NCI-H1048 (cell line): ENCODE results near the gene PACS1.
"Not testable (repeated sequence)": the region's sequence is repeated elsewhere in the genome, so short reads cannot be mapped to it uniquely, and the experiment has no call there.

Experiments
- DNase-seq: peaks from one replicate; lab custom pipeline; 2025; lab: John Stamatoyannopoulos, UW

The PACS1 gene

DNA sequence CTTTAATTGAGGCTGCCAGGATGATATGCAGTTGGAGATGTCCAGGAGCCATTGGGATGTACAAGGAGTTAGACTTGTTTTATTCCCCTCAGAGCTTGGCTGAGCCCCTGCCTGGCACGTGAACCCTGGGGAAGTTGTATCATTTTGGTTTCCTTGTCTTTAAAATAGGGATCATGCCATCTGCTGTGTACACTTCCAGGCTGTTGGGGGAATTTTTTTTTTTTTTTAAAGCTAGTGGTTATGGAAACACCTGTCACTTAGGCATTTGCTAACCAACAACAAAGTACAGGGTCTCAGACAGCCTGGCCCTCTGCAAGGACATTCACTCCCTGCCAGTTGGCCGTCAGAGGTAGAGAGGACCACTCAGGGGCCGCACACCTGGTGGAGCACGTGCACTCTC, 189.9 kb downstream of the PACS1 start:
- no peak for DNase-seq

DNA sequence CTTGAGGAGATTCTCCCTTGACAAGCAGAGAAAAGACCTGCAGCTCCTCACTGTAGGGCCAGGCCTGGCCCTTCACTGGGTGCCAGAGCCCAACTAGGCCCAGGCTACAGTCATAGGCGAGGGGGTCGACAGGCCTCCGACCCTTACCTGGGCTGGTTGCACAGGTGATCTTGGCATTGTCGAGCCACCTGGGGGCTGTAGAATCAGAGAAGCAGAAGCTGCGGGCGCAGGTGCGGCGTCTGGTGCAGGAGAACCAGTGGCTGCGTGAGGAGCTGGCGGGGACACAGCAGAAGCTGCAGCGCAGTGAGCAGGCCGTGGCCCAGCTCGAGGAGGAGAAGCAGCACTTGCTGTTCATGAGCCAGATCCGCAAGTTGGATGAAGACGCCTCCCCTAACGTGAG, 191.5 kb downstream of the PACS1 start:
- no peak for DNase-seq

DNA sequence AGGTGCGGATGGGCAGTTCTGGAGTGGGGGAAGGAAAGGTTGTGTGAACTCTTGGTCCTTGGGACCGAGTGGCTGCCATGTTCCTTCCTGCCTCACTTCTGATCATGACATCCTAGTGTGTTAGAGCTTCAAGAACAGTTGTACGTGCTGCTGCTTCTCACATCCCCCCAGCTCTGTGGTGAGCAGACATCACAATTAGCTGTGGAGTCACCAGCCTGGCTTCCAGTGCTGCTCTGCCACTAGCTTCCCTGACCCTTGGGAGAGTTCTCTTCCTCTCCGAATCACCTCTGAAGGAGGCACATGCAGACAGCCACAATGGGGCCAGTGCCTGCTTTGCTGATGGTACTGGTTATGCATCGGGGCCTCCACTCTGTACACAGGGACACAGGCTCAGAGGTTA, 192.1 kb downstream of the PACS1 start:
- DNase-seq = no peak

DNA sequence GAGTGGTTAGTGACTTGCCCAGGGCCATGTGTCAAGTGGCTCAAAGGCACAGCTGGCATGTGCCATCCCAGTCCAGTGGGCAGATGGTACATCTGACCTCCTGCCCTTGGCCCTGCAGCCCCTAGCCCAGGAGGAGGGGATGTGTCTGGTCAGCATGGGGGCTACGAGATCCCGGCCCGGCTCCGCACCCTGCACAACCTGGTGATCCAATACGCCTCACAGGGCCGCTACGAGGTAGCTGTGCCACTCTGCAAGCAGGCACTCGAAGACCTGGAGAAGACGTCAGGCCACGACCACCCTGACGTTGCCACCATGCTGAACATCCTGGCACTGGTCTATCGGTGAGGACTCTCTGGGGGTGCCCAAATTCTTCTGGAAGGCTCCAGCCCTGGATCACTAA, 192.6 kb downstream of the PACS1 start:
- DNase-seq = no peak

DNA sequence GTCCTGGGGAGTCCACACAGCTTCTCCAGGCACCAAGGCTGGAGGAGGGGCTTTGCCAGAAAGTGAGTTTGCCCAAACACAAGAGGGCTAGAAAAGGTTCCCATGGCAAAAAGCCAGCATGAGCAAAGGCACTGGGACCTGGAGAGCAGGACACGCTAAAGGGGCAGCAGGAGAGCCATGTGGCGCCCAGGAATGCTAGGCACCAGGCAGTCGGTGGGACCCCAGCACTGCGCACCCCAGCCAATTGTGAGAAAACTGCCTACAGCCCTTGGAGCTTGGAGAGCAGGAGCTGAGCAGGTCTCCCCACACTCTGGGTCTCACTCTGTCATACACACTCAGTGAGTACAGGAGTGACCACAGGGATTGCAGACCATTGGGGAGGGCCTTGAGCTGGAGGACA, 193.2 kb downstream of the PACS1 start:
- DNase-seq = no peak

DNA sequence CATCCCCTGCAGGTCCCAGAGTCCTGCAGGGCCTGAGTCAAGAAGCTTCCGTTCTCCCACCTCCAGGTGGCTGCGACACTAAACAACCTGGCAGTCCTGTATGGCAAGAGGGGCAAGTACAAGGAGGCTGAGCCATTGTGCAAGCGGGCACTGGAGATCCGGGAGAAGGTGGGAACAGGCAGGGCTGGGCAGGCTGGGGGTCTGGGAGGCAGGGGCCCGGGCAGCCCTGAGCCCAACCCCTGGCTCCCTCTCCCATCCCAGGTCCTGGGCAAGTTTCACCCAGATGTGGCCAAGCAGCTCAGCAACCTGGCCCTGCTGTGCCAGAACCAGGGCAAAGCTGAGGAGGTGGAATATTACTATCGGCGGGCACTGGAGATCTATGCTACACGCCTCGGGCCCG, 193.7 kb downstream of the PACS1 start:
- no peak for DNase-seq

DNA sequence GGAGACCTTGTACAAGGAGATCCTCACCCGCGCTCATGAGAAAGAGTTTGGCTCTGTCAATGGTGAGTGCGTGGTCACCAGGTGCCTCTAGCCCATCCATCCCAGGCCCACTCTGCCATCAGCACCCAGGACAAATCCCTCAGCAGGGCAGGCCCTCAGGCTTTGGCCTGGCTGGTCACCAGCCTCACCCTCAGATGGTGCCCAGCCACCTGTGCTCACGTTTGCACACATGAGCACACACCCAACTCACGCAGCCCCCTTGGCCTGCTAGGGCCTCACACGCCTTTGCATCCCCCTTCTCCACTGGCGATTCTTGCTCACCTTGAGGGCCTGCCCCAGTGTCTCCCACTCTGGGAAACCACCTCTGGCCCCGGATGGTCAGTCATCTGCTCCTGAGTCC, 194.3 kb downstream of the PACS1 start:
- DNase-seq = no peak

DNA sequence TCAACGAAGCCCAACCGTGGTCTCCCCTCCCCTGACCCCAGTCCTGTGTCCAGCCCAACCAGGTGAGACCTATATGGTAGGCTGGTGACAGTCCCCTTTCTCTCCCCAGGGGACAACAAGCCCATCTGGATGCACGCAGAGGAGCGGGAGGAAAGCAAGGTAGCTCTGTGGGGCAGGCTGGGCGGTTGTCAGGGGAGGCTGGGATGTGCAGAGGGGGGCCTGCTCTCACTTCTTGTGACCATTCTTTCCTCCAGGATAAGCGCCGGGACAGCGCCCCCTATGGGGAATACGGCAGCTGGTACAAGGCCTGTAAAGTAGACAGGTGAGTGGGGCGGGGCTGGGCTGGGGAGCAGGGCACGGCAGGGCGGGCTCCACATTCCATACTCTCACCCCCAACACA, 194.8 kb downstream of the PACS1 start:
- DNase-seq = no peak

DNA sequence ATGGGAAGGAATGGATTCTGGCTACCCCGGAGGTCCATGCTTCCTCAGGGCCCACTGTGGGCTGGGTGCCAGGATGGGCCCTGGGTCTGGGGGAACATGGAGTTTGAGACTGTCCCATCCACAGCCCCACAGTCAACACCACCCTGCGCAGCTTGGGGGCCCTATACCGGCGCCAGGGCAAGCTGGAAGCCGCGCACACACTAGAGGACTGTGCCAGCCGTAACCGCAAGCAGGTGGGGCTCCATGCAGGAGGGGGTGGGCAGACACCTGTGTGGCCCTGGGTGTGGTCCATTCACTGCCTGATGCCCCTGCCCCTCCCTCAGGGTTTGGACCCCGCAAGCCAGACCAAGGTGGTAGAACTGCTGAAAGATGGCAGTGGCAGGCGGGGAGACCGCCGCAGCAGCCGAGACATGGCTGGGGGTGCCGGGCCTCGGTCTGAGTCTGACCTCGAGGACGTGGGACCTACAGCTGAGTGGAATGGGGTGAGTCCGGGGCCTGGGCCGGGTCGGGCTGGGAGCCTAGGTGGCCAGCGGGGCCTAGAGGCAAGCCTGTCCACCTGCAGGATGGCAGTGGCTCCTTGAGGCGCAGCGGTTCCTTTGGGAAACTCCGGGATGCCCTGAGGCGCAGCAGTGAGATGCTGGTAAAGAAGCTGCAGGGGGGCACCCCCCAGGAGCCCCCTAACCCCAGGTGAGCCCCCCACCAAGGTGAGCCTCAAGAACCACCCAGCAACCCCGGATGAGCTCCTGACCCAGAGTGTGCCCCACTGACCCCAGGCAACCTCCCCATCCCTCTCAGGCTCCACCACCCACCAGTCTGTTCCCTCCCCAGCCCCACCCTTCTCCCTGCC, 195.7 kb downstream of the PACS1 start:
- no peak for DNase-seq

DNA sequence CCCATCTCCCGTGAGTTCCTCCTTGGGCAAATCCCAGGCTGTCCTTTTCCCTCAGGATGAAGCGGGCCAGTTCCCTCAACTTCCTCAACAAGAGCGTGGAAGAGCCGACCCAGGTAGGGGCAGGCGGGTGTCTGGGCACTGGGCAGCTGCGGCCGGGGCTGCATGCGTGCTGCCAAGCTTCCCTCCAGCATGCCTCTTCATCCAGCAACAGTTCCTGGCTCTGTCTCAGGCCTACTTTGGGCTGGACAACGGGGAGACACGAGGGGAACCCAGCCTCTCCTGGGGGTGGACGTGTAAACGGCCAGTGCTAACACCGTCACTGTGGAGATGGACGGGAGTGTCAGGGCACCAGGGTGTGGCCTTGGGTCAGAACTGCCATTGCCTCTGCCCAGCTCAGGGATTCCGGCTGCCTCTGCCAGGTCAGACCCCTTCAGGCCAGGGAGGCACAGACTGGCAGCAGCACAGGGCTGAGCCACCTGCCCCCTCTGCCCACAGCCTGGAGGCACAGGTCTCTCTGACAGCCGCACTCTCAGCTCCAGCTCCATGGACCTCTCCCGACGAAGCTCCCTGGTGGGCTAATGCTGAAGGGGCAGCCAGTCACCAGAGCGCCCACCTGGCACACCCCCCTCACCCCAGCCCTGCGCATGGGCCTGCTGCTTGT, 196.4 kb downstream of the PACS1 start:
- DNase-seq = no peak

DNA sequence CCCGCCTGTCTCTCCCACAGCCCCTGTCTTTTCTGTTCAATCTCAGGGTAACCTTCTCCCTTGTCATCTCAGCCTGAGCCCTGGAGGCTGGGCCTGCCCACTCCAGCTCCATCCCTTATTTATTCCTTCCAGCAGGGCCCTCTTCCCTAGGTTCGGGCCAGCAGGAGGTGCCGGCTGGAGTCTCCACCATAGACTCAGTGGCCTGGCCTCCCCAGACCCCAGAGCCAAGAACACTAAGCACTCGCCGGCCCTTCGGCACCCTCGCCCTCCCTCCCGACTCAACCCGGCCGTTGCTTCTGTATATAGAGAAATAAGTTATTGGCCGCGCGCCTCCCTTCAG, 196.9 kb downstream of the PACS1 start:
- DNase-seq = no peak

DNA sequence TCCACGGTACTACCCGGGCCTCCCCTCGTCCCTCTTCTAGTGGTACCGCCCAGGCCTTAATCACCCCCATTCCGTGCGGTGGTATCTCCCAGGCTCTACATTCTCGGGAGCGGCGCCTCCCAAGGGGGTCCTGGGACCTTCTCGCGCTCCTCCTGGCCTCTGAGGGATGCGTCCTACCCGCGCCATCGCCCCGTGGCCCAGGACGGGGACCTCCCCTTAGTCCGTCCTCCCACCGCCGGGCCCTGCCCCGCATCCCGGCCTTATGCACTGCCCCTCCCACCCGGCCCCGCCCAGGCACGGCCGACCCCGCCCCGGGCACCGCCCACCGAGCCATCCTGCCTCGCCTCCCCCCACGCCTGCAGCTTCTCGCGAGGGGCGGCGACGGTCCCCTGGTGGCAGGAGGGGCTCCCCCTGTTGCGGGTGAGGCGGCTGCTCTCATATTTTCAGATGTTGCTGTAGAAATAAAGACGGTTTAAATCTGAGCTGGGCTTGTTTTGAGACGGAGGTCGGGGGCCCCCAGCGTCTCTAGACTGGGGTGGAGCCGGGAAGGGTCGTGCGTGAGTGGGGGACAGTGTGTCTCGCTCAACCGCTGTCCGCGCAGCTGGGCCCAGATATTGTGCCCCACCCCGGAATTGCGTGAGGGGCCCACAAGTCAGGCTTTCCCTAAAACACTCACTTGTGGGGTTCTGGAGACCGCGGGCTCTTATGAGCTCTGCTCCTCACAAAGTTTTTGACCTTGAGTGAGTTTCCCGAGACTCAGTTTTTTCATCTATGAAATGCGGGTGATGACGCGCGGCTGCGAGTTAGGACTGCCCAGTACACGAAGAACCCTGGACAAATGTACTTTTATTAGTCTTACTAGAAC, 197.5 kb downstream of the PACS1 start:
- peak; percentile 53 for DNase-seq

DNA sequence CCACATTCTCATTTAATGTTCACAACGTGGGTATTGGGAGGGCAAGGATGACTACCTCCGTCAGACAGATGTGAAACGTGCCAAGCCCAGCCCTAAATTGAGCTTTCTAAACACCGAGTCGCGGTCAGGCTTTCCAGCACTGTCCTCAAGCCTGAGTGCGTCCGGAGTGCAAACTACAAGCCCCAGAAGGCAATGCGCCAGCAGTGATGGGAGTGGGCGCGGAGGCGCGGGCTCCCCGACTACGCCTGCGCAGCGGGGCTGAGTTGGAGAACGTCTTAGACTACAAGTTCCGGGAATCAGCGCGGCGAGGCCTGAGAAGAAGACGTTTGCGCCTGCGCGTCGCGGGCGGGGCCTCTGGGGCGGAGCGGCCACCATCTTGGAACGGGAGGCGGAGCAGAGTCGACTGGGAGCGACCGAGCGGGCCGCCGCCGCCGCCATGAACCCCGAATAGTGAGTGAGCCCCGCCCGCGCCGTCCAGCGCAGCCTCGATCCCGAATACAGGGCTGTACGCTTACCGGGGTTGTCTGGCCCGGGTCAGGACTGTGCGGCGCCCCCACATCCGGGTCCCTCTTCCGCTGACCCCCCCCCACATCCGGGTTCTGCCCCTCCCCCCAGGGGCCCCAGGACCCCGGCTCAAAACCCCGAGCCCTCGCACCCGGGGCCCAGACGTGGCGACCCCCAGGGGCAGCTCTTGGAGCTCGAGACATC, 198.3 kb downstream of the PACS1 start, which contains the start of gene RAB1B:
TSS of gene RAB1B (plus strand) at position 396 of the 708 bp plus-strand sequence. CDS start at position 437, 41 bp downstream.
- DNase-seq = peak; percentile 97

DNA sequence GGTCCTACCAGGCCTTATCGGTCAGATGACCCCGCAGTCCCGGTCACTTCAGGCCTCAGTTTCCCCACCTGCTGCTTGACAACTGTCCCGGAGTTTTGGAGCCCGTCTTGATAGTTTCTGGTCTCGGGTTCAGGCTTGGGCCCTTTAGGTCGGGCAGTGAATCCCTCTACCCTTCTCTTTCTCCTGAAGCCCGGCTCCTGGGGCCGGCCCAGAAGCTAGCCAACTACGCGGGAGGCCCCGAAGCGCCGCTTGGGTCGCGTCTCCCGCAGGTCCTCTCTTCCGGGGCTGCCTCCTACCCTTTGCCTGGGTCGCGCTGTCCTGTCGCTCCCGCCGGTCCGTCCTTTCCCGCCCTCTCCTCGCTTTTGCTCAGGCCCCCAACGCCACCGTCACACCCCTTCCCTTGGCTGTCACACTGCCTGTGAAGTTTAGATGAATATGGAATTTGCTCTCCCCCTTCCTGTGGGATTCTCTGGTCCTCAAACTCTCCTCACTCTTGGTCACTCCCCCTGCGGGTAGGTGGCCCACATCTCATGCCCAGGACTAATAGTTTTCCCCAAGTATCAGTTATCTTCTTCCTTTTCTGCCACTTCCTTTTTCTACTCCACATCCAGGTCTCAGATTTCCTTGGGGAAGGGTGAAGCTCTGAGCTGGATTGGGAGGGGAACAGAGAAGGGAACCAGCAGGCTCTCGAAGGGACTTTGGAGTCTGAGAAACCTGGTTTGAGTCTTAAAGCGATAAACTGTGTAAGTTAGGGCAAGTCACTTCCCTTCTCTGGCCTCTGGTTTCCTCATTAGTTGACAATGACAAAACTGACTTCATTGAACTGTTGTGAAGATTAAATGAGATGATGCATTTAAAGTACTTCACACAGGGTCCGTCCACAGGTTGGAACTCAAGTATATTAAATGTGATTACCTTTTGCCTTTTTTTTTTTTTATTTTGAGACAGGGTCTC, 199.2 kb downstream of the PACS1 start:
- no peak for DNase-seq

DNA sequence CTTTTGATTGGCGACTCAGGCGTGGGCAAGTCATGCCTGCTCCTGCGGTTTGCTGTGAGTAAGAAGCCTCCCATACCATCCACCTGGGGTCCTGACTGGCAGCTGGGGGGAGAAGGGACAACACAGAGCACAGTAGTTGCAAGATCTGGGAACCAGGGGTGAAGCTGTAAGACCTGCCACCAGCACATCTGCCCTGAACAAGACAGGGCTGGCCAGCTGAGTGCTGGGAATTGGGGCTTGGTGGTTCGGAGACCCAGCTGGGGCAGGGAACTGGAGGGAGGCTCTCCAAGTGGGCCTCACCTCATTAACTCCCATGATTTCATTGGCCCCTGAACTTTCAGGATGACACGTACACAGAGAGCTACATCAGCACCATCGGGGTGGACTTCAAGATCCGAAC, 201.7 kb downstream of the PACS1 start:
- DNase-seq = no peak

DNA sequence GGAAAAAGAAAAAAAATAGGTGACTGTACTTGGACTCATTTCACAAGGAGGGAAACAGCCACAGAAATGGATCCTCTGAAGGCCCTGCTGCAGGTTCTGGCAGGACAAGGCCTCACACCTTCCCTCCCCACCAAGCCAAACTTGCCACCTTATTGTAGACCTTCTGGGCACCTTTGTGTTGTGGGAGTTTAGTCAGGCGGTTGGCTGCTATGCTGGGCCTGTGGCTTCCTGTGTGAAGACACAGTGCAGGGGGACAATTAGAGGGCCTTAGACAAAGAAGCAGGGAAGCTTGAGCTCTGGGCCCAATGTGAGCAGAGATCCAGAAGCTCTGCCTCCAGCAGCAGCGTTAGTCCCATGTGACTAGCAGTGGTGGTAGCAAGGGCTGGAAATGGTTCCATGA, 202.5 kb downstream of the PACS1 start:
- no peak for DNase-seq

DNA sequence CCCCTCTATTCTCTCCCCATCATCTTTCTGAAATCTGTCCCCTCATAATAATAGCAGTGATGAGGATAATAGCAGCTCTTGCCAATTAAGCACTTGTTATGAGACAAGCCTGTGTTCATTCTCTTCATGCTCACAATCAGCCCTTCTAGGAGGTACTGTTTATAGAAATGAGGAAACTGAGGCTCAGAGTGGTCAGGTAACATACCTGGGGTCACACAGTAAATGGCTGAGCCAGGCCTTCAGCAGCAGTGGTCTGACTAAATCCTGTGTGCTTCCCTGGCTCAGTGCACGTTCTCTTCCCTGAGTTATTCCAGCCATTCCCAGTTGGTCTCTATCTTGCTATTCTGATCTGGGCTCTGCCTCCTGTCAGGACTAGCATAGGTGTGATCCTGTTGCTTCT, 204.1 kb downstream of the PACS1 start:
- DNase-seq = no peak

DNA sequence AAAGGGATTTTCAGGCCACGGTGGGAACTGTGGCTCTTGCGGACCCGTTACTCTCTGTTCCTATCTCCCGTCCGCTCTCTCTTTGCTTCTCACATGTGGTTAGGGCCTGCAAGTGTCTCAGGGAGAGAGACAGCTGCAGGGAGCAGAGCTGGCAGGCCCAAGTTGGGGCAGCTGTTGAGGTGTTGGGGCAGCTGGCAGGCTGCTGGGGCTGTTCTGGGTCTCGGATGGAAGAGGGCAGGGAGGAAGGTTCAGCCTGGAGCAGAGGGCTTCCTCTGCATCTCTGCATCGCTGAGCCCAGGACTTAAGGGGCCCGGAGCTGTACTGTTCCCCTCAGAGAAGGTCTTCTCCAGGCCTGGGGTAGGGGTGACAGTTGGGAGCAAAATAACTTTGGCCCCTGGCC, 205.3 kb downstream of the PACS1 start:
- no peak for DNase-seq

DNA sequence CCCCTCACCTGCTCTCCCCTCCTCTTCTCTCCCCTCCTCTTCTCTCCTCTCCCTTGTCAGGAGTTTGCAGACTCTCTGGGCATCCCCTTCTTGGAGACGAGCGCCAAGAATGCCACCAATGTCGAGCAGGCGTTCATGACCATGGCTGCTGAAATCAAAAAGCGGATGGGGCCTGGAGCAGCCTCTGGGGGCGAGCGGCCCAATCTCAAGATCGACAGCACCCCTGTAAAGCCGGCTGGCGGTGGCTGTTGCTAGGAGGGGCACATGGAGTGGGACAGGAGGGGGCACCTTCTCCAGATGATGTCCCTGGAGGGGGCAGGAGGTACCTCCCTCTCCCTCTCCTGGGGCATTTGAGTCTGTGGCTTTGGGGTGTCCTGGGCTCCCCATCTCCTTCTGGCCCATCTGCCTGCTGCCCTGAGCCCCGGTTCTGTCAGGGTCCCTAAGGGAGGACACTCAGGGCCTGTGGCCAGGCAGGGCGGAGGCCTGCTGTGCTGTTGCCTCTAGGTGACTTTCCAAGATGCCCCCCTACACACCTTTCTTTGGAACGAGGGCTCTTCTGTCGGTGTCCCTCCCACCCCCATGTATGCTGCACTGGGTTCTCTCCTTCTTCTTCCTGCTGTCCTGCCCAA, 206.0 kb downstream of the PACS1 start:
- DNase-seq = no peak

DNA sequence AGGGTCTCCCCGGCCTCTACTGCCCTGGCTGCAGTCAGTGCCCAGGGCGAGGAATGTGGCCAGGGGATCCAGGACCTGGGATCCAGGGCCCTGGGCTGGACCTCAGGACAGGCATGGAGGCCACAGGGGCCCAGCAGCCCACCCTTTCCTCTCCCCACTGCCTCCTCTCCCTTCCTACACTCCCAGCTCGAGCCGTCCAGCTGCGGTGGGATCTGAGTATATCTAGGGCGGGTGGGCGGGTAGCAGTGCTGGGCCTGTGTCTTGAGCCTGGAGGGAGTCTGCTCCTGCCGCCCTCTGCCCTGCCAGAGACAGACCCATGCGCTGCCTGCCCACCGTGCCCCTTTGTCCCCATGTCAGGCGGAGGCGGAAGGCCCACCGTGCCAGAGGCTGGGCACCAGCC, 206.5 kb downstream of the PACS1 start:
- not testable (repeated sequence) for DNase-seq
